ENCODE measurements around the gene PIK3AP1.
"Not testable (repeated sequence)": the region's sequence is repeated elsewhere in the genome, so short reads cannot be mapped to it uniquely, and the experiment has no call there.

The PIK3AP1 gene

GRCh38 chr10:96570983-96571964, 149.0 kb downstream of the PIK3AP1 start:
- no peak for DNase-seq

GRCh38 chr10:96570511-96570910, 149.8 kb downstream of the PIK3AP1 start:
- DNase-seq: no peak

GRCh38 chr10:96568402-96568801, 151.9 kb downstream of the PIK3AP1 start:
- DNase-seq: no peak

DNA sequence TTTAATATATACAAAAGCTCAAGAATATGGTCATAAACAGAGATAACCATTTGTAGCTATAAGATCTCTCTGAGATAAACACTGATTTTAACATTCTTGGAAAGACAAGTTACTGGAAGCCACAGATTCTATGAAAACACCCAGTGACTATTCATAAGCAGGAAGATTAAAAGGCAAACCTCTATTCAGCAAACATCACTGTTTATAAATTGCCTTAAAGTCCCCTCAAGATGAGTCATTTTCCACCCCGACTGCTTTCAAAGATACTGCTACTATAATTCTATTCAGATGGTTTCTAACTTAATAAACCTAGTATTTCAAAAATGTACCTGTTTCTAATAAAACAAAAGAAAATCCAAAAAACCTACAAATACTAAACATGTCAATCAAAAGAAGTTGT, 154.5 kb downstream of the PIK3AP1 start:
- DNase-seq: no peak

GRCh38 chr10:96560966-96561887, 159.1 kb downstream of the PIK3AP1 start:
- DNase-seq: no peak

GRCh38 chr10:96560489-96560888, 159.8 kb downstream of the PIK3AP1 start:
- no peak for DNase-seq

DNA sequence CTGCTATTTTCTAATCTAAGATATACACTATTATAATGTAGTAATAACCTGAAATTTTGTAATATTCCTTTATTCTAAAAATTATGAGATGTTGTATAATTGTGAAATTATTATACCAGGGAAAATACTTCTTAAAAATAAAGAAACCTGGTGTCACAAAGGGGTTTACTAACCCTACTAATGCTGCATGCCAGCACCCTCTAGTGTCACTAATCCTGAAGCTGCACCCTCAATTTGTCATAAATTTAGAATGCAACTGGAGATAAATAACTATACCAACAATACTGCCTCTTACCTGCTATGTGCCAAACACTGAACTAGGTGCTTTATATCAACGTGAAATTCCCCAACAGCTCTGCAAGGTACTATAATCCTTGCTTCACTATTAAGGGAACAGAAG, 164.3 kb downstream of the PIK3AP1 start:
- no peak for DNase-seq

DNA sequence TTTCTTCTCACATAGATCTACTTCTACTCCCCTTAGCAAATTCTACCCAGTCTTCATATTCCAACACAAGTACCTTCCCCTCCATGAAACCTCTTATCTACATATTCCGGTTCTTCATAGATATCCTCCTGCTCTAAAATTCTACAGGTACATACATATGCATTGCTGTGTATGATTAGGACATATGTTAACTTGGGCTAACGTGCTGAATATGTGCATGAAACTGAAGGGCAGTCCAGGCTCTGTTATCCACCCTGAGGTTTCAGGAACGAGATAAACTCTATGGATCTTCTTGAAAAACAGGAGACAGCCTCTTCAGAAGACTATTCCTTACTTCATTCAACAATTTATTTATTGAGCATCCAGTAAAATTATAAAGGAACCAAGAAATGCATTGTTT, 165.0 kb downstream of the PIK3AP1 start:
- no peak for DNase-seq

DNA sequence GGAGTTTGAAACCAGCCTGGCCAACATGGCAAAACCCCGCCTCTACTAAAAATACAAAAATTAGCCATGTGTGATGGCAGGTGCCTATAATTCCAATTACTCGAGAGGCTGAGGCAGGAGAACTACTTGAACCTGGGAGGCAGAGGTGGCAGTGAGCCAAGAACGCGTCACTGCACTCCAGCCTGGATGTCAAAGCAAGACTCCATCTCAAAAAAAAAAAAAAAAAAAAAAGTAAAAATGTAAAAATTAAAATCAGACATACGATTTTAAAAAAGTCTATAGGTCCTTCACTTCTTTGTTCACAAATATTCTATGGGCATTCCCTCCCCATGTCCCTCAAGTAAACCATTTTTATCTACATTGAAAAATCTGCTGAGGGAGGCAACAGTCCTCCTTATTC, 171.7 kb downstream of the PIK3AP1 start:
- no peak for DNase-seq

DNA sequence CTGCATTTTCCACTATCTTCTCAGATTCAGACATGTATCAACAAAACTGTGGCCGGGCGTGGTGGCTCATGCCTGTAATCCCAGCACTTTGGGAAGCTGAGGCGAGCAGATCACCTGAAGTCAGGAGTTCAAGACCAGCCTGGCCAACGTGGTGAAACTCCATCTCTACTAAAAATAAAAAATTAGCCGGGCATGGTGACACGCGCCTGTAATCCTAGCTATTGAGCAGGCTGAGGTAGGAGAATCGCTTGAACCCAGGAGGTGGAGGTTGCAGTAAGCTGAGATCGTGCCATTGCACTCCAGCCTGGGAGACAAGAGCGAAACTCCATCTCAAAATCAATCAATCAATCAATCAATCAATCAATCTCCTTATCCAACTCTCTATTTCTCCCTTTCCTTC, 174.8 kb downstream of the PIK3AP1 start:
- DNase-seq: not testable (repeated sequence)
